Uterus (tissue), 2 donors: Measurements from ENCODE around the gene PTPRD.

ENCODE experiments used
- CTCF ChIP-seq, 4 experiments: fragments of 200-600 bp in 2 of 4; fragments of 450-650 bp in 2 of 4; sonication (generic) in 2 of 4; IDR thresholded peaks; one replicate each; pipeline ENCODE4 v1.5.1; 2016 to 2019; ENCODE audit warnings: antibody characterized with exemption in 4 of 4, mild to moderate bottlenecking in 2 of 4, moderate library complexity in 1 of 4
- POLR2A ChIP-seq, 2 donors: fragments of 450-650 bp; IDR thresholded peaks; one replicate each; pipeline ENCODE4 v1.6.1; 2016; ENCODE audit warnings: antibody characterized with exemption in 2 of 2, mild to moderate bottlenecking in 1 of 2, moderate library complexity in 1 of 2

DNA sequence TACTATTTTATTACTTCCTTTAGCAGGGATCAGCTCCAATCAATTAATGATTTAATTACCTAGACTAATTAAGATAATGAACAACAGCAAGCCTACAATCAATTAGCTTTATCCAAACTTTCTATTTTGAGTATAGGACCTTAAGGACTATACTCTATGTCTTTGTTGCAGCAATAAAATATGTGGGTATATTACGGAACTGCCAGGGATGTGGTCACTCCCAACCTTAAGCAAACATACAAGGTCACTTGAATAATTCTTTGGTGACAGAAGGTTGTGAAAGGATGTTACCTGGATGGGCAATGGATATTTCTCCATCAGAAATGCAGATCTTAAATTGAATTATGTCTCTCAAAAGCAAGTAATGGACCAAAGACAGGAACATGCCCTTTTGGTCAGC lies 1905.8 kb downstream of the PTPRD start:
- TF ChIP-seq POLR2A (IDR thresholded peaks at IDR 0.05) (no peak), CTCF (IDR thresholded peaks at IDR 0.05) (no peak)
